ENCODE data around the gene ABCA8.

Gene ABCA8

DNA sequence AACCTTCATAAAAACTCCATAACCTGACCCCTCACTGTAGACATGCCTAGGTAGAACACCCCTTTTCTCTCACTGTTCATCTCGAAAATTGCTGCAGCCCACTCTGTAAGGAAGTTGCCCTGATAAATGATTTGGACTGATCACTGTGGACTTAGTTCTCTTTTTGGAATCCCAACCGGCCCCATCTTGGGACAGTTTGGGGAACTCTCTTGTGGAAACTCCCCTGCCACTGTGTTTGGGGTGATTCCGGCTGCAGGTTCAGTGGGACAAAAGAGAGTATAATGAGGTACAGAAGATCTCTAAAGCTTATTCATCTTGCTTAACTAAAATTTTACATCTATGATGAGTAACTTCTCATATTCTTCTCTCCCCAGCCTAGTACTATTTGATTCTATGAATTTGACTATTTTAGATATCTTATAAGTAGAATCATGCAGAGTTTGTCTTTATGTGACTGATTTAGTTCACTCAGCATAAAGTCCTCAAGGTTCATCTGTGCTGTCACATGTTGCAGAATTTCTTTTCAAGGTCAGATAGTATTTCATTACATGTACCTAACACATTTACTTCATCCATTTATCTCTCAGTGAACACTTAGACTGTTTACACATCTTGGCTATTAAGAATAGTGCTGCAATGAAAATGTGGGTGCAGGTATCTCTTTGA lies 84.9 kb downstream of the ABCA8 start:
- DNase-seq (ENCODE audit: low read depth): no peak

DNA sequence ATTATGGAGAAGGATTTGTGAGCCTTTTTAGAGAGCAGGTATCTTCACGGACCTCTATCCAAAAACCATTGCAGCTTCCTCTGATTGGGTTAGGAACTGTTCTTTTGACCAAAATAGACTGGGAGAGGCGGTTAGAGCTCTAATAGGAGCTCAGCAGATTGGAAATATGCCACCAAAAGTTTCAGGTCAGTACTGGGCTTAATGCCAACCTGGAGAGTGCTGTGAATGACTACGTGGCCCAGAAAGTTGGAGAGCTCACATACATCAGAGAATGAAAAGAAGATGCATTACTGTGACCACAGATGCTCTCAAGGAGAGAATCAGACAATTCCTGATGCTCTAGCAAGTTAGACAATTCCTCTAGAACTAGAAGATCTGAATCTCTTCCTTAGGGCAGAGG lies 86.5 kb downstream of the ABCA8 start:
- no peak for DNase-seq (ENCODE audit: low read depth)

DNA sequence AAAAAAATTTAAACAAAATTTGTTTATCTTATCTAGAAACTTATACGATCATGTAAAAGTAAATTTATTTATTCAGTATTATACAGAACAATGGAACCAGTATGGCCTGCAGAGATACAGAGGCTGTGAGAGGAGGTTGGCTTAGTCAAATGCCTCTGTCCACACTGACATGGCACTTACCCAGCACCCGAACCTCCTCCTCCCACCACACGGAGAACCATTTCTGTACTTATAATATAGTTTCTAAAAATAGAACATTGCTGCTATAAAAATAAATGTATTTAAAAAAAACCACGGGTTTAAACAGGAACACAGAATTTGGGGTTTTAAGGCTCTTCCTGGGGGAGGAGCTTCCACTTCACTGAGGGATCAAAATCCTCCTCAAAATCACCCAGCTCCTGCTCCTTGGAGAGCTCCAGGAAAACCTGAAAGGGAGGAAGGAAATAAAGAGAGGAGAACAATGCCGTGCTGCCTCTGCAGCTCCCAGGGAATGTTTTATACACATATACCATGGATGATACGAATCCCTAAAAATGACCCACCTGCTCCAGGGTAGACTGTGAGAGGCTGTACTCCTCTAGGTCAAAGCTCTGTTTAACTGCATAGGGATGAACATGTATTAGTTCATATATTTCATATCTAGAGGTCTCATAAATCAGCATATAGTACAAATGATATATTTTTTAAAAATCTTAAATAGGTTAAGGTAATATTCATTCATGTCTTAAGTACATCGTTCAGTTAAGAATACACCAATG lies 87.3 kb downstream of the ABCA8 start:
- no peak for DNase-seq (ENCODE audit: low read depth)

DNA sequence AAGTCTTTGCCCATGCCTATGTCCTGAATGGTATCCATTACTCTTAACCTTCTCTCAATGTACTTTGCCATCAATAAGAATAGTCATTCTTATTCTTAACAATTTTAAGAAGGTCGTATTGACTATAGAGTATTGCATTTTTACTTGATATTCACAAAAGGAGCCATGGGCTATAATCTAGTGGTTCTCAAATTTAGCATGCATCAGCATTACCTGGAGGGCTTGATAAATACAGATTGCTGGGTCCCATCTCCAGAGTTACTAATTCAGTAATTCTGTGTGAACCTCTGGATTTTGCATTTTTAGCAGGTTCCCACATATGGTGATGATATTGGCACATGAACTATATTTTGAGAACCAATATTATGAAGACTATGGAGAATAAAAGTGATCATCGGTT lies 89.6 kb downstream of the ABCA8 start:
- no peak for DNase-seq (ENCODE audit: low read depth)

GRCh38 chr17:68863091-68863652 lies 92.0 kb downstream of the ABCA8 start:
- DNase-seq (ENCODE audit: low read depth): no peak

DNA sequence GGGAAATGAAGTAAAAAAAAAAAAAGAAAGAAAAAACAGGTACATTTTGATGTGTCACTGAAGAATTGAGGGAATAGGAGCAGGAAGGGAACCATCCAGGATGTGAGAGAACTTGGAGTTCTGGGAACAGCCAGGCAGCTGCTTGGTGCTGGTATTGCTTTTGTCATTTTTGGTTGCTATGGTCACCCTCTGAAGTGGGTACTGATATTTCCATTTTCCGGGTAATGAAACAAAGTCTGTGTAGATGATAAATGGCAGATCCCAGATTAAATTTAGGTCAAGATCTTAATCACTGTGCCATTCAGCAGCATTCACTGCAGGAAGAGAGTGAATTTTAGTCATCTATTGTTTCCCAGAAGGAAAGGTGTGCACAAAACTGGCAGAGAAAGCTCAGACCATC lies 93.6 kb downstream of the ABCA8 start:
- DNase-seq (ENCODE audit: low read depth): no peak

GRCh38 chr17:68860941-68861340 lies 94.3 kb downstream of the ABCA8 start:
- no peak for DNase-seq (ENCODE audit: low read depth)

DNA sequence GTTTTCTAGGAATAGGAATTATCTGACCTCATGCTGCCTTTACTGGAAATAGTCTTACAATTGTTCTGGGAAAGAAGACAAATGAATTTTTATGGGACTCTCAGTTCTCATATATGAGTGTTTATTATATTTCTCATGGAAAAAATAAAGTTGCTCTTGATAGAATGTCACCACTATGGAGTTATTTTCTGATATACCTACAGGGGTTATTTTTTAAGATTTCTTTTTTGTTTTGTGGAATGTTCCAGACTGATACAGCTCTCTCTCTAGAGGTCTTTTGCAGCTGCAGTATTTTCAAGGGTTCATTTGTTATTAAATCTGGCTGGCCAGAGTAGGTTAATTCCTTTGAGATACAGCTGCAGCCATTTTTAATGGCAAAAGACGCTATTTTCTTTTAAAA lies 100.7 kb downstream of the ABCA8 start:
- DNase-seq (ENCODE audit: low read depth): no peak

DNA sequence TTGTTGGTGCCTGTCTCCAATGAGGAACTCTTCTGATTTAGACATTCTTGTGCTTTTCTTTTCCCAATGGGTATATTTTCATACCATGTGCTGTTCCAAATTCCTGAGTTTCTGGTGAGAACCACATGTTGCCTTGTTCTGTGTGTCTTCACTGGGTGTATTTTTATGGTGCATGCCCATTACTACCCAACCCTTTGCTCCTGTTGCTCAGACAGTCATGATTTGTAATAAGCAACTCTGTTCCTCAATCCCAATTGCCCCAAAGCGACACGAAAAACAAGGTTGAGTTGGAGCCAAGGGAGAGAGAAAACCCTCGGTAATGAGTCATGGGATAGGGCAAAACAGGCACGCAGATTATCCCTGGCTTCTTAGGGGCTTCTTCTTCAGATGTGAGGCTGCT lies 101.8 kb downstream of the ABCA8 start:
- no peak for DNase-seq (ENCODE audit: low read depth)

DNA sequence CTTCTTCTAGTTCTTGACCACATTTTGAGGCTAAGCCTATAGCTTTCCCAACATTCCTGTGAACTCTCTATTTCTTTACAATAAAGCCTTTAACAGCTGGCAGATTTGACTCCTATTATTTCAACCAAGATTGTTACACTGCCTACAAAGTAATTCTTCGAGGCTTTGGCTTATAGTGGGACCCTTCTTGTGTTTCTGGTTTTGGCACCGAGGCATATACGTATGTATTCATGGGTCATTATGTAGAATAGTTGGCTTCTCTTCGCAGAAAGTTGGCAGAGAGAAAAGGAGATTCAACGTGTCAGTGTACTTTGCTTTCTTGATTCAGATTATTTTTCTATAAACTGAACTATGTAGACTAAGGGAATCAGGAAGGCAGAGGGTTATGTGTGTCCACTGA lies 102.2 kb downstream of the ABCA8 start:
- DNase-seq (ENCODE audit: low read depth): no peak

DNA sequence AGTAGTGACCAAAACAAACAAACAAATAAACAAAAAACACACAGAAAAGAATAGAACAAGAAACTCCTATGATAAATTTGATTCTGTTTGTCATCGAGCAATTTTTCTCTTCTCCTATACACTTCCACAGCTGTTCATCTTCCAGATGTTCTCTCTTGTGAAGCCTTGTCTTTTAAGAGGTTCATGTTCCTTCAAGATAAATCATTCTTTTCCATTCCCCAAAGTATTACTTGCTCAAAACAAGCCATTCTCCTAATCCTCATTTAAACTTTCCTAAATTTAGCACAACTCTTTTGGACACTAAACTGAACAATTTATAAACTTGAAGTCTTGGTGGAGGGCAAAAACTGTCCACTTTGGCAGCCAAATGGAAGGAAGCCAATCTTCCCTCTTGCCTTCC lies 103.3 kb downstream of the ABCA8 start:
- DNase-seq (ENCODE audit: low read depth): no peak

DNA sequence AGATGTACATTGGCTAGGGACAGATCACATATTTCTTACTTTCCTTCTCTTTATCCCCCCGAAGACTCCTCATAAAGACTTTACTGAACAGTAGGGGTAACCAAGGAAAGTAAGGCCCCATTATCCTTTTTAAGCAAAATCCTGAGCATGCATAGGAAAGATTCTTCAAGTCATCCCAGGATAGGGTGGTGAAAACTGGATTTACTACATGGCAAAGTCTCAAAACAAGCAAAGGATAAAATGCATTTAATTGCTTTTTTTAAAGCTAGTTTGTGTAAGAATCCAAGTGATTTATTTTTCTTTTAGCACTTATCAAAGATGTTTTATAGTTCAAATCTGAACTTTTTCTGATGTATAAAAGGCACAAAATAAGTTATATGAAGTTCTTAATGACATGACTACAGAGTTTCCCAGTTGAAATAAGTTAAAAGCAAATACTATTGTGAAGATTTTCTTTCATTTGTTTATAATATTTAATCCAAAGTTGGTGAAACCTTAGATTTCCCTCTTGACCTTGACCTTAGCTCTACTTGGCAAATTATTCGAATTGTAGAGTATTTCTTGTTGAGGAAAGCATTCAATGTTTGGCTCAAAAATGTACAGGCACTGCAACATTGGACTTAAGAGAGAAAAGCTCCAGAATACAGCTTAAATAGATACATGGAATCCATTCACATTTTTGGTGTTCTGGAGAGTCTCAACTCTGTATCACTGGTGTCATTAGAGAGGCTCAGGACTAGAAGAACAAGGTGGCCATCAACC lies 104.3 kb downstream of the ABCA8 start:
- no peak for DNase-seq (ENCODE audit: low read depth)

GRCh38 chr17:68849673-68850610 lies 105.2 kb downstream of the ABCA8 start:
- DNase-seq (ENCODE audit: low read depth): no peak

DNA sequence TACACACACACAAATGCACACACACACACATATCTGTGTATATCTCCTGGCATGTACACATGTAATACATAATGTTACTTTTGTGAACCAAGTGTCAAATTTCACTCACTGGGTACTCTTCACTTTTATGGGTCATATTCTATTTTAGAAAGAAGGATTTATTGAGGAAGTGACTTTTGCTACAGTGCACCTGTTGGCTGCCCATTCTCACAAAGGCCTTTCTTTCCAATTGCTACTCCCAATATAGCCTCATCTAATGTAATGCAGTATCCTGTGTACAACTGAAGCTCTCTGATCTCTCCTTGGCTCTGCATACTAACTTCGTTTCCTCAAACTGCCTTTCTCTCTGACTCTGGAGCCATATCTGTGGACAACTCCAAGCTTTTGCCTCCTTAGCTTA lies 107.5 kb downstream of the ABCA8 start:
- no peak for DNase-seq (ENCODE audit: low read depth)

DNA sequence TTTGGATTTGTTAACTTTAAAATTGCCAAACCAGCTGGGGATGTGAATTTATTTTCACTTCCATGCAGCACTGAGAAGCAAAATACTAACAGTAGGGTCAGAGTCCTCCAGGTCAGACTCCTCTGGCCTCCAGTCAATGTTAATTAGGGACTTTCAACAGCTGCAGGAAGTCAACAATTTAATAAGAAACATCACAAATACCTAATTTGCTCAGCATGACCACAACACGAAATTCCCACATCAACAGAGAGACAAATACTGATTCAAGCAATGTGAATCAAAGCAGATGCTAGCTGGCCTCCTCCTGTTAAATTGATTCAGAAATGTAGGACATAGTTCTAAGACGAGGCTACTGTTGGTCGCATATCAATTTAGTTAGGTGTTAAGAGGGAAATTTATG lies 111.7 kb downstream of the ABCA8 start:
- DNase-seq (ENCODE audit: low read depth): no peak

- no peak for DNase-seq (ENCODE audit: low read depth)
These were observed 115.1 kb downstream of the ABCA8 start for GRCh38 chr17:68840073-68840472.

DNA sequence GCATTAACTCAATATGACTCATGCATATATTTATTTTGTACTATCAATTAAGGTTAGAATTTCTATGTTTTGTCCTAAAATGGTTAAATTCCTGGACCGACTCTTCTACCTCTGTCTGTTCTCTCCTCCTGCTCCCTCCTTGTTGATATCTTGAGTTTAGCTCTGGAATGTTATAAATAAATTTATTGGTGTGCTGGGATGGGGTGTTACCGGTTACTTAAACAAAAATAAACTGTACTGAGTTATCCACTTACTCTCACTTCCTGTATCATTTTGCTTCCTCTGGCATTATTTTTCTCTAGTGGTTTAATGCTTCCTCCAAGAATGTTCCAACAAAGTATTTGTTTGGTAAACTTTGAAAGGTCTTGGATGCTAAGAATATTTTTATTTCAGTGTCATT lies 120.1 kb downstream of the ABCA8 start:
- no peak for DNase-seq (ENCODE audit: low read depth)

DNA sequence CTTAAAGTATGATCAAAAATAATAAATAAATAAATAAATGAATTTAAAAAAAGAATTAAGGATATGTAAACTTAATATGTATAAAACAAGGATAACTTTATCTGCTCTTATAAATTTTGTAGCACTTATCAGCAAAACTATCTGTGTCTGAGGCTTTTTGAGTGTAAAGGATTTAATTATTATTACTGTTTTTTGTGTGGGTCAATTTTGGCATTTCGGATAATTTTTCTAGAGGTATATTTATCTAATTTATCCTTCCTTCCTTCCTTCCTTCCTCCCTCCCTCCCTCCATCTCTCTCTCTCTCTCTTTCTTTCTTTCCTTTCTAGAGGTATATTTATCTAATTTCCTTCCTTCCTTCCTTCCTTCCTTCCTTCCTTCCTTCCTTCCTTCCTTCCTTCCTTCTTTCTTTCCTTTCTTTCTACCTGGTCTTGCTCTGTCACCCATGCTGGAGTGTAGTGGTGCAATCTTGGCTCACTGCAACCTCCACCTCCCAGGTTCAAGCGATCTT lies 120.8 kb downstream of the ABCA8 start:
- DNase-seq (ENCODE audit: low read depth): no peak

GRCh38 chr17:68832109-68832802 lies 122.9 kb downstream of the ABCA8 start:
- no peak for DNase-seq (ENCODE audit: low read depth)

DNA sequence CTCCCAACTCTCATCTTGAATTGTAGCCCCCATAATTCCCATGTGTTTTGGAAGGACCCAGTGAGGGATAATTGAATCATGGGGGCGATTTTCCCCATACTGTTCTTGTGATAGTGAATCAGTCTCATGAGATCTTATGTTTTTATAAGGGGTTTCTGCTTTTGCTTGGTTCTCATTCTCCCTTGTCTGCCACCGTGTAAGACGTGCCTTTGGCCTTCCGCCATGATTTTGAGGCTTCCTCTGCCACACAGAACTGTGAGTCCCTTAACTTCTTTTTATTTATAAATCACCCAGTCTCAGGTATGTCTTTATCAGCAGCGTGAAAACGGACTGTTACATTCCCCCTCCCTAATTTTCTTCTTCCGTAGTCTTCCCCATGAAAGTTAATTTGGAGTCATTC lies 124.0 kb downstream of the ABCA8 start:
- no peak for DNase-seq (ENCODE audit: low read depth)

GRCh38 chr17:68830313-68830712 lies 124.9 kb downstream of the ABCA8 start:
- DNase-seq (ENCODE audit: low read depth): no peak

Data from stimulated activated CD8-positive, alpha-beta memory T cell treated with anti-CD3 and anti-CD28 coated beads, Interleukin-4, amount 100 ng/mL, for 24 hours (primary cell).